Measurements from ENCODE around the gene TRPV5. TPM values are rescaled to one million over a fixed set of nuclear protein-coding genes. Genes with fewer than 3 reads are reported as not detected.

The TRPV5 gene
- total and polyA plus RNA-seq, 4 donors, result under 0.01 to 0.23 TPM; not detected in 2

- Histone ChIP-seq H3K36me3 (ENCODE audit: control insufficient read depth in 4 of 4, insufficient read depth in 3 of 4, low read depth in 1 of 4, low read length in 3 of 4) (no peaks in the 10 kb centered on the region), H3K9me3 (ENCODE audit: control insufficient read depth in 4 of 4, low read length in 3 of 4) (no peaks in the 10 kb centered on the region), H3K9ac (ENCODE audit: low read depth in 1 of 2, low read length in 2 of 2) (no peak overlapping the region), H3K4me3 (ENCODE audit: low read depth in 1 of 3, low read length in 3 of 3) (no peak overlapping the region), H3K27me3 (ENCODE audit: control insufficient read depth in 4 of 4, insufficient read depth in 4 of 4, low read length in 3 of 4) (peaks cover 0 to 8% (median 0%) of the 10 kb centered on the region in 4 donors), H3K27ac (ENCODE audit: low read depth in 1 of 2, low read length in 2 of 2) (no peak overlapping the region), H3K4me1 (ENCODE audit: control insufficient read depth in 4 of 4, insufficient read depth in 4 of 4, low read length in 3 of 4) (no peaks in the 10 kb centered on the region)
- DNase-seq (ENCODE audit: low spot score), result no peak
- TF ChIP-seq HNF4G (IDR thresholded peaks at IDR 0.05), result no peak
- TF ChIP-seq GABPA (IDR thresholded peaks at IDR 0.05 in 1 of 2, conservative IDR thresholded peaks at IDR 0.05 in 1 of 2), result no peak
- no peak for TF ChIP-seq MAX (IDR thresholded peaks at IDR 0.05)
- no peak for TF ChIP-seq EGR1 (IDR thresholded peaks at IDR 0.05; ENCODE audit: low read depth in 2 of 2)
- no peak for TF ChIP-seq FOXA1 (IDR thresholded peaks at IDR 0.05)
- WGBS, result 91% methylated on average over 3 of the region's 3 CpGs
These were observed 36.7 kb downstream of the TRPV5 start for GRCh38 chr7:142896741-142897379.

- Histone ChIP-seq H3K9me3 (ENCODE audit: control insufficient read depth in 4 of 4, low read length in 3 of 4) (no peaks in the 10 kb centered on the region), H3K27me3 (ENCODE audit: control insufficient read depth in 4 of 4, insufficient read depth in 4 of 4, low read length in 3 of 4) (peaks cover 0 to 8% (median 0%) of the 10 kb centered on the region in 4 donors), H3K4me3 (ENCODE audit: low read depth in 1 of 3, low read length in 3 of 3) (no peak overlapping the region), H3K9ac (ENCODE audit: low read depth in 1 of 2, low read length in 2 of 2) (no peak overlapping the region), H3K36me3 (ENCODE audit: control insufficient read depth in 4 of 4, insufficient read depth in 3 of 4, low read depth in 1 of 4, low read length in 3 of 4) (no peaks in the 10 kb centered on the region), H3K27ac (ENCODE audit: low read depth in 1 of 2, low read length in 2 of 2) (no peak overlapping the region), H3K4me1 (ENCODE audit: control insufficient read depth in 4 of 4, insufficient read depth in 4 of 4, low read length in 3 of 4) (no peaks in the 10 kb centered on the region)
- TF ChIP-seq JUND (IDR thresholded peaks at IDR 0.05) (no peak), TAF1 (conservative IDR thresholded peaks at IDR 0.05) (no peak), ATF3 (IDR thresholded peaks at IDR 0.05) (no peak), RXRA (IDR thresholded peaks at IDR 0.05) (no peak), RAD21 (IDR thresholded peaks at IDR 0.05) (no peak), NR2F2 (IDR thresholded peaks at IDR 0.05) (no peak), HNF4G (IDR thresholded peaks at IDR 0.05) (no peak), CTCF (IDR thresholded peaks at IDR 0.05; ENCODE audit: low read depth, low read length, missing input control) (no peak), EGR1 (IDR thresholded peaks at IDR 0.05; ENCODE audit: low read depth in 2 of 2) (no peak), GABPA (IDR thresholded peaks at IDR 0.05 in 1 of 2, conservative IDR thresholded peaks at IDR 0.05 in 1 of 2) (no peak), SP1 (IDR thresholded peaks at IDR 0.05) (no peak)
- WGBS, result 92% methylated on average over 3 of the region's 3 CpGs
- DNase-seq (ENCODE audit: low spot score), result no peak
These were observed 37.4 kb downstream of the TRPV5 start for GRCh38 chr7:142896151-142896550.

GRCh38 chr7:142894985-142895593 lies 38.5 kb downstream of the TRPV5 start:
- H3K27me3 ChIP-seq (ENCODE audit: control insufficient read depth in 4 of 4, insufficient read depth in 4 of 4, low read length in 3 of 4), result peaks cover 0 to 10% (median 0%) of the 10 kb centered on the region in 4 donors
- 55% methylated on average over 6 of the region's 6 CpGs for WGBS
- no peak overlapping the region for H3K4me3 ChIP-seq (ENCODE audit: low read depth in 1 of 3, low read length in 3 of 3)
- H3K36me3 ChIP-seq (ENCODE audit: control insufficient read depth in 4 of 4, insufficient read depth in 3 of 4, low read depth in 1 of 4, low read length in 3 of 4), result no peaks in the 10 kb centered on the region
- H3K4me1 ChIP-seq (ENCODE audit: control insufficient read depth in 4 of 4, insufficient read depth in 4 of 4, low read length in 3 of 4), result no peaks in the 10 kb centered on the region
- H3K27ac ChIP-seq (ENCODE audit: low read depth in 1 of 2, low read length in 2 of 2), result no peak overlapping the region
- H3K9me3 ChIP-seq (ENCODE audit: control insufficient read depth in 4 of 4, low read length in 3 of 4), result no peaks in the 10 kb centered on the region
- DNase-seq (ENCODE audit: low spot score), result no peak
- no peak overlapping the region for H3K9ac ChIP-seq (ENCODE audit: low read depth in 1 of 2, low read length in 2 of 2)
- TF ChIP-seq CTCF (IDR thresholded peaks at IDR 0.05; ENCODE audit: low read depth, low read length, missing input control) (no peak), HNF4A (conservative IDR thresholded peaks at IDR 0.05) (no peak), ZBTB33 (IDR thresholded peaks at IDR 0.05) (no peak), FOXA2 (IDR thresholded peaks at IDR 0.05) (no peak), GABPA (IDR thresholded peaks at IDR 0.05 in 1 of 2, conservative IDR thresholded peaks at IDR 0.05 in 1 of 2) (no peak), JUND (IDR thresholded peaks at IDR 0.05) (no peak), RXRA (IDR thresholded peaks at IDR 0.05) (no peak)

All from liver (tissue), 9 donors.